ENCODE results near the gene TAF1B.

Gene TAF1B

GRCh38 chr2:9836517-9836916 lies 6.8 kb upstream of the TAF1B start:
- H2BK15ac ChIP-seq (ENCODE audit: low read depth, poor library complexity, severe bottlenecking): no peak overlapping the region
- no peaks in the 10 kb centered on the region for H3K36me3 ChIP-seq (ENCODE audit: control insufficient read depth in 1 of 2, insufficient read depth in 2 of 2, low read depth in 1 of 2, low read length in 2 of 2)
- no peak overlapping the region for H3K4me2 ChIP-seq (ENCODE audit: low read length, poor library complexity, severe bottlenecking)
- H2AFZ ChIP-seq (ENCODE audit: low read depth, low read length): no peak overlapping the region
- no peak overlapping the region for H3K23ac ChIP-seq (ENCODE audit: low read length in 2 of 2)
- H3K4me3 ChIP-seq (ENCODE audit: insufficient read depth in 1 of 2, low read depth in 1 of 2, low read length in 2 of 2): peak overlapping the region in 1 of 2 experiments; percentile 34
- H2BK12ac ChIP-seq (ENCODE audit: low read length in 2 of 2): no peak overlapping the region
- H2BK5ac ChIP-seq (ENCODE audit: low read depth, low read length, poor library complexity, severe bottlenecking): no peak overlapping the region
- no peak for DNase-seq
- H3K9ac ChIP-seq (ENCODE audit: low read length): peak overlapping the region; percentile 54
- no peak overlapping the region for H3K4ac ChIP-seq (ENCODE audit: low read depth in 1 of 2, low read length in 2 of 2)
- H2AK5ac ChIP-seq (ENCODE audit: low read length, severe bottlenecking): peak overlapping the region; percentile 13
- no peaks in the 10 kb centered on the region for H3K9me3 ChIP-seq (ENCODE audit: control insufficient read depth, low read length)
- no peak overlapping the region for H4K8ac ChIP-seq (ENCODE audit: low read length)
- peak overlapping the region in 1 of 2 experiments; percentile 7 for H3K18ac ChIP-seq (ENCODE audit: low read depth in 1 of 2, low read length in 2 of 2)
- H4K91ac ChIP-seq (ENCODE audit: low read length): peak overlapping the region; percentile 39
- H3K27me3 ChIP-seq (ENCODE audit: control insufficient read depth in 1 of 2, insufficient read depth in 1 of 2, low read length in 2 of 2): peaks cover 0 to 7% of the 10 kb centered on the region in 2 experiments
- H3K79me1 ChIP-seq (replicated peaks; ENCODE audit: low read length, poor library complexity, severe bottlenecking): no peaks in the 10 kb centered on the region
- H3K14ac ChIP-seq (ENCODE audit: low read length in 2 of 2): peak overlapping the region in 1 of 2 experiments; percentile 1
- H2BK120ac ChIP-seq (ENCODE audit: low read depth, low read length): no peak overlapping the region
- WGBS: 100% methylated on average over 2 of the region's 3 CpGs
- no peaks in the 10 kb centered on the region for H3K4me1 ChIP-seq (ENCODE audit: control insufficient read depth, insufficient read depth, low read depth, low read length)
- no peak overlapping the region for H3K27ac ChIP-seq (ENCODE audit: low read length, poor library complexity, severe bottlenecking)

GRCh38 chr2:9837451-9837850 lies 5.8 kb upstream of the TAF1B start:
- Histone ChIP-seq H4K91ac (ENCODE audit: low read length) (no peak overlapping the region), H3K4ac (ENCODE audit: low read depth in 1 of 2, low read length in 2 of 2) (no peak overlapping the region), H2BK5ac (ENCODE audit: low read depth, low read length, poor library complexity, severe bottlenecking) (no peak overlapping the region), H3K9me3 (ENCODE audit: control insufficient read depth, low read length) (no peaks in the 10 kb centered on the region), H3K4me2 (ENCODE audit: low read length, poor library complexity, severe bottlenecking) (no peak overlapping the region), H3K4me1 (ENCODE audit: control insufficient read depth, insufficient read depth, low read depth, low read length) (no peaks in the 10 kb centered on the region), H2BK15ac (ENCODE audit: low read depth, poor library complexity, severe bottlenecking) (no peak overlapping the region), H2AFZ (ENCODE audit: low read depth, low read length) (no peak overlapping the region), H3K36me3 (ENCODE audit: control insufficient read depth in 1 of 2, insufficient read depth in 2 of 2, low read depth in 1 of 2, low read length in 2 of 2) (no peaks in the 10 kb centered on the region), H3K27me3 (ENCODE audit: control insufficient read depth in 1 of 2, insufficient read depth in 1 of 2, low read length in 2 of 2) (no peaks in the 10 kb centered on the region), H3K23ac (ENCODE audit: low read length in 2 of 2) (no peak overlapping the region), H3K79me1 (replicated peaks; ENCODE audit: low read length, poor library complexity, severe bottlenecking) (no peaks in the 10 kb centered on the region), H3K4me3 (ENCODE audit: insufficient read depth in 1 of 2, low read depth in 1 of 2, low read length in 2 of 2) (no peak overlapping the region), H2BK12ac (ENCODE audit: low read length in 2 of 2) (no peak overlapping the region), H3K18ac (ENCODE audit: low read depth in 1 of 2, low read length in 2 of 2) (no peak overlapping the region), H3K14ac (ENCODE audit: low read length in 2 of 2) (no peak overlapping the region), H2AK5ac (ENCODE audit: low read length, severe bottlenecking) (no peak overlapping the region), H4K8ac (ENCODE audit: low read length) (no peak overlapping the region), H3K9ac (ENCODE audit: low read length) (peak overlapping the region; percentile 2), H3K27ac (ENCODE audit: low read length, poor library complexity, severe bottlenecking) (no peak overlapping the region), H2BK120ac (ENCODE audit: low read depth, low read length) (no peak overlapping the region)
- 96% methylated on average over 4 of the region's 4 CpGs for WGBS
- peak; percentile 15 for DNase-seq

- H2AK5ac ChIP-seq (ENCODE audit: low read length, severe bottlenecking): no peak overlapping the region
- H3K9ac ChIP-seq (ENCODE audit: low read length): no peak overlapping the region
- H2BK15ac ChIP-seq (ENCODE audit: low read depth, poor library complexity, severe bottlenecking): no peak overlapping the region
- H2AFZ ChIP-seq (ENCODE audit: low read depth, low read length): no peak overlapping the region
- no peak overlapping the region for H4K8ac ChIP-seq (ENCODE audit: low read length)
- no peak overlapping the region for H3K23ac ChIP-seq (ENCODE audit: low read length in 2 of 2)
- H3K14ac ChIP-seq (ENCODE audit: low read length in 2 of 2): no peak overlapping the region
- no peaks in the 10 kb centered on the region for H3K36me3 ChIP-seq (ENCODE audit: control insufficient read depth in 1 of 2, insufficient read depth in 2 of 2, low read depth in 1 of 2, low read length in 2 of 2)
- no peaks in the 10 kb centered on the region for H3K9me3 ChIP-seq (ENCODE audit: control insufficient read depth, low read length)
- H3K4me2 ChIP-seq (ENCODE audit: low read length, poor library complexity, severe bottlenecking): no peak overlapping the region
- H2BK5ac ChIP-seq (ENCODE audit: low read depth, low read length, poor library complexity, severe bottlenecking): no peak overlapping the region
- H3K79me1 ChIP-seq (replicated peaks; ENCODE audit: low read length, poor library complexity, severe bottlenecking): no peaks in the 10 kb centered on the region
- no peak overlapping the region for H4K91ac ChIP-seq (ENCODE audit: low read length)
- H3K4ac ChIP-seq (ENCODE audit: low read depth in 1 of 2, low read length in 2 of 2): no peak overlapping the region
- H3K18ac ChIP-seq (ENCODE audit: low read depth in 1 of 2, low read length in 2 of 2): no peak overlapping the region
- H3K4me1 ChIP-seq (ENCODE audit: control insufficient read depth, insufficient read depth, low read depth, low read length): peaks cover 3% of the 10 kb centered on the region
- no peak for DNase-seq
- H3K27ac ChIP-seq (ENCODE audit: low read length, poor library complexity, severe bottlenecking): no peak overlapping the region
- H3K27me3 ChIP-seq (ENCODE audit: control insufficient read depth in 1 of 2, insufficient read depth in 1 of 2, low read length in 2 of 2): no peaks in the 10 kb centered on the region
- H2BK12ac ChIP-seq (ENCODE audit: low read length in 2 of 2): no peak overlapping the region
- no peak overlapping the region for H3K4me3 ChIP-seq (ENCODE audit: insufficient read depth in 1 of 2, low read depth in 1 of 2, low read length in 2 of 2)
- H2BK120ac ChIP-seq (ENCODE audit: low read depth, low read length): no peak overlapping the region
Observed at GRCh38 chr2:9838391-9838790, 4.9 kb upstream of the TAF1B start.

GRCh38 chr2:9842487-9843228 lies 616 bp upstream of the TAF1B start:
- Histone ChIP-seq H3K4me3 (ENCODE audit: insufficient read depth in 1 of 2, low read depth in 1 of 2, low read length in 2 of 2) (peak overlapping the region; percentile 82 to 84), H2AK5ac (ENCODE audit: low read length, severe bottlenecking) (no peak overlapping the region), H3K27me3 (ENCODE audit: control insufficient read depth in 1 of 2, insufficient read depth in 1 of 2, low read length in 2 of 2) (no peaks in the 10 kb centered on the region), H3K4ac (ENCODE audit: low read depth in 1 of 2, low read length in 2 of 2) (peak overlapping the region; percentile 35 to 75), H2BK15ac (ENCODE audit: low read depth, poor library complexity, severe bottlenecking) (peak overlapping the region; percentile 91), H2BK5ac (ENCODE audit: low read depth, low read length, poor library complexity, severe bottlenecking) (peak overlapping the region; percentile 9), H3K18ac (ENCODE audit: low read depth in 1 of 2, low read length in 2 of 2) (peak overlapping the region; percentile 87 to 93), H3K4me2 (ENCODE audit: low read length, poor library complexity, severe bottlenecking) (peak overlapping the region; percentile 81), H3K4me1 (ENCODE audit: control insufficient read depth, insufficient read depth, low read depth, low read length) (peaks cover 3% of the 10 kb centered on the region), H3K23ac (ENCODE audit: low read length in 2 of 2) (no peak overlapping the region), H2AFZ (ENCODE audit: low read depth, low read length) (peak overlapping the region; percentile 79), H2BK120ac (ENCODE audit: low read depth, low read length) (peak overlapping the region; percentile 15), H4K8ac (ENCODE audit: low read length) (peak overlapping the region; percentile 93), H3K36me3 (ENCODE audit: control insufficient read depth in 1 of 2, insufficient read depth in 2 of 2, low read depth in 1 of 2, low read length in 2 of 2) (peaks cover 2 to 25% of the 10 kb centered on the region in 2 experiments), H3K79me1 (replicated peaks; ENCODE audit: low read length, poor library complexity, severe bottlenecking) (peaks cover 6% of the 10 kb centered on the region), H3K9me3 (ENCODE audit: control insufficient read depth, low read length) (no peaks in the 10 kb centered on the region), H2BK12ac (ENCODE audit: low read length in 2 of 2) (peak overlapping the region in 1 of 2 experiments; percentile 67), H3K9ac (ENCODE audit: low read length) (peak overlapping the region; percentile 94), H4K91ac (ENCODE audit: low read length) (peak overlapping the region; percentile 90), H3K14ac (ENCODE audit: low read length in 2 of 2) (no peak overlapping the region), H3K27ac (ENCODE audit: low read length, poor library complexity, severe bottlenecking) (peak overlapping the region; percentile 60)
- 35% methylated on average over 20 of the region's 21 CpGs for WGBS
- peak; percentile 11 for DNase-seq

Measured in mesenchymal stem cell (in vitro differentiated cells and primary cell).